HG02759 (cell line): ENCODE results near the gene ADPRS.

Source experiments
- ATAC-seq: cut with Tn5 transposase; IDR thresholded peaks from one replicate; pipeline ENCODE4 v1.9.1; 2021; ENCODE audit warnings: mild to moderate bottlenecking, moderate library complexity; ENCODE audit not compliant: unreplicated experiment

The ADPRS gene

GRCh38 chr1:36087233-36088123 lies 1.2 kb upstream of the ADPRS start:
- ATAC-seq, result no peak

GRCh38 chr1:36088265-36088576 lies 471 bp upstream of the ADPRS start:
- no peak for ATAC-seq

GRCh38 chr1:36089393-36090121 lies 865 bp downstream of the ADPRS start:
- ATAC-seq, result no peak

GRCh38 chr1:36091141-36091540 lies 2.4 kb downstream of the ADPRS start:
- no peak for ATAC-seq

GRCh38 chr1:36091698-36092097 lies 3.0 kb downstream of the ADPRS start:
- ATAC-seq, result no peak

- no peak for ATAC-seq
Measured at GRCh38 chr1:36092166-36092797, 3.6 kb downstream of the ADPRS start.

- no peak for ATAC-seq
Measured at GRCh38 chr1:36092798-36093185, 4.1 kb downstream of the ADPRS start.

- ATAC-seq, result no peak
Measured at GRCh38 chr1:36093226-36093625, 4.5 kb downstream of the ADPRS start.

- no peak for ATAC-seq
Measured at GRCh38 chr1:36093929-36094328, 5.2 kb downstream of the ADPRS start.

GRCh38 chr1:36094621-36095061 lies 5.9 kb downstream of the ADPRS start:
- ATAC-seq, result no peak

- ATAC-seq, result no peak
Measured at GRCh38 chr1:36095760-36096405, 7.2 kb downstream of the ADPRS start.

GRCh38 chr1:36096500-36097432 lies 8.1 kb downstream of the ADPRS start:
- ATAC-seq, result no peak

GRCh38 chr1:36097693-36098585 lies 9.2 kb downstream of the ADPRS start:
- no peak for ATAC-seq

- no peak for ATAC-seq
Measured at GRCh38 chr1:36098650-36099365, 10.1 kb downstream of the ADPRS start.

GRCh38 chr1:36099681-36100341 lies 11.1 kb downstream of the ADPRS start:
- ATAC-seq, result peak; percentile 57

GRCh38 chr1:36100376-36100775 lies 11.7 kb downstream of the ADPRS start:
- ATAC-seq, result no peak

GRCh38 chr1:36101546-36101945 lies 12.9 kb downstream of the ADPRS start:
- no peak for ATAC-seq

- no peak for ATAC-seq
Measured at GRCh38 chr1:36106269-36106668, 17.6 kb downstream of the ADPRS start.
